ENCODE results near the gene ARHGAP18.

ARHGAP18 gene

GRCh38 chr6:129609635-129610034 is 100.3 kb downstream of the ARHGAP18 start:
- Histone ChIP-seq H3K4me3 (ENCODE audit: low read depth, low read length) (no peak overlapping the region), H2BK12ac (ENCODE audit: low read length) (no peak overlapping the region), H4K91ac (ENCODE audit: low read depth, low read length) (no peak overlapping the region), H3K4me1 (ENCODE audit: control insufficient read depth in 1 of 2, insufficient read depth in 2 of 2, low read length in 2 of 2) (no peaks in the 10 kb centered on the region), H3K14ac (ENCODE audit: low read length) (no peak overlapping the region), H3K4ac (ENCODE audit: low read depth, low read length) (no peak overlapping the region), H3K79me1 (ENCODE audit: low read length) (no peaks in the 10 kb centered on the region), H3K9ac (ENCODE audit: low read length) (no peak overlapping the region), H2BK120ac (ENCODE audit: insufficient read depth, low read length, poor library complexity) (no peak overlapping the region), H2AFZ (ENCODE audit: insufficient read depth, low read length, poor library complexity) (no peak overlapping the region), H3K9me3 (ENCODE audit: insufficient read depth, low read depth, low read length) (no peaks in the 10 kb centered on the region), H3K36me3 (ENCODE audit: control insufficient read depth in 1 of 2, insufficient read depth in 2 of 2, low read length in 2 of 2) (peaks cover 0 to 4% of the 10 kb centered on the region in 2 experiments), H4K12ac (ENCODE audit: low read depth, low read length) (no peak overlapping the region), H2AK5ac (ENCODE audit: low read length) (no peak overlapping the region), H3K27me3 (ENCODE audit: insufficient read depth, low read length) (no peaks in the 10 kb centered on the region), H3K4me2 (ENCODE audit: low read length) (no peak overlapping the region), H3K23ac (ENCODE audit: low read length) (no peak overlapping the region), H3K79me2 (ENCODE audit: control insufficient read depth, insufficient read depth, low read length, poor library complexity) (no peaks in the 10 kb centered on the region), H4K8ac (ENCODE audit: low read depth, low read length) (no peak overlapping the region), H3K18ac (ENCODE audit: low read length) (no peak overlapping the region), H3K27ac (ENCODE audit: low read depth, low read length) (no peak overlapping the region), H2BK5ac (ENCODE audit: low read depth, low read length, poor library complexity) (no peak overlapping the region)
- whole genome bisulfite sequencing (ENCODE audit: extremely low coverage, insufficient coverage, insufficient read length): no CpG with 5 or more reads among the region's 4 CpGs
- DNase-seq: no peak

- H4K8ac ChIP-seq (ENCODE audit: low read depth, low read length): no peak overlapping the region
- no peak overlapping the region for H4K91ac ChIP-seq (ENCODE audit: low read depth, low read length)
- H3K9ac ChIP-seq (ENCODE audit: low read length): no peak overlapping the region
- no peak overlapping the region for H3K4me3 ChIP-seq (ENCODE audit: low read depth, low read length)
- no peaks in the 10 kb centered on the region for H3K4me1 ChIP-seq (ENCODE audit: control insufficient read depth in 1 of 2, insufficient read depth in 2 of 2, low read length in 2 of 2)
- DNase-seq: no peak
- H3K36me3 ChIP-seq (ENCODE audit: control insufficient read depth in 1 of 2, insufficient read depth in 2 of 2, low read length in 2 of 2): peaks cover 0 to 4% of the 10 kb centered on the region in 2 experiments
- no peak overlapping the region for H3K4ac ChIP-seq (ENCODE audit: low read depth, low read length)
- H3K4me2 ChIP-seq (ENCODE audit: low read length): no peak overlapping the region
- H3K23ac ChIP-seq (ENCODE audit: low read length): no peak overlapping the region
- H2AK5ac ChIP-seq (ENCODE audit: low read length): no peak overlapping the region
- H3K18ac ChIP-seq (ENCODE audit: low read length): no peak overlapping the region
- no peaks in the 10 kb centered on the region for H3K79me2 ChIP-seq (ENCODE audit: control insufficient read depth, insufficient read depth, low read length, poor library complexity)
- H3K27ac ChIP-seq (ENCODE audit: low read depth, low read length): no peak overlapping the region
- no peak overlapping the region for H2BK12ac ChIP-seq (ENCODE audit: low read length)
- H2AFZ ChIP-seq (ENCODE audit: insufficient read depth, low read length, poor library complexity): no peak overlapping the region
- no peak overlapping the region for H4K12ac ChIP-seq (ENCODE audit: low read depth, low read length)
- H3K27me3 ChIP-seq (ENCODE audit: insufficient read depth, low read length): no peaks in the 10 kb centered on the region
- no peaks in the 10 kb centered on the region for H3K9me3 ChIP-seq (ENCODE audit: insufficient read depth, low read depth, low read length)
- H2BK120ac ChIP-seq (ENCODE audit: insufficient read depth, low read length, poor library complexity): no peak overlapping the region
- no CpG with 5 or more reads among the region's 3 CpGs for WGBS (ENCODE audit: extremely low coverage, insufficient coverage, insufficient read length)
- no peaks in the 10 kb centered on the region for H3K79me1 ChIP-seq (ENCODE audit: low read length)
- no peak overlapping the region for H2BK5ac ChIP-seq (ENCODE audit: low read depth, low read length, poor library complexity)
- H3K14ac ChIP-seq (ENCODE audit: low read length): no peak overlapping the region
Measured at GRCh38 chr6:129608886-129609537, 101.0 kb downstream of the ARHGAP18 start.

- H3K79me1 ChIP-seq (ENCODE audit: low read length): no peaks in the 10 kb centered on the region
- no peak overlapping the region for H2AK5ac ChIP-seq (ENCODE audit: low read length)
- H3K27ac ChIP-seq (ENCODE audit: low read depth, low read length): no peak overlapping the region
- H3K9me3 ChIP-seq (ENCODE audit: insufficient read depth, low read depth, low read length): no peaks in the 10 kb centered on the region
- H3K23ac ChIP-seq (ENCODE audit: low read length): no peak overlapping the region
- DNase-seq: no peak
- H2AFZ ChIP-seq (ENCODE audit: insufficient read depth, low read length, poor library complexity): no peak overlapping the region
- H3K4me3 ChIP-seq (ENCODE audit: low read depth, low read length): no peak overlapping the region
- H4K8ac ChIP-seq (ENCODE audit: low read depth, low read length): no peak overlapping the region
- no peak overlapping the region for H3K18ac ChIP-seq (ENCODE audit: low read length)
- H2BK5ac ChIP-seq (ENCODE audit: low read depth, low read length, poor library complexity): no peak overlapping the region
- no peaks in the 10 kb centered on the region for H3K4me1 ChIP-seq (ENCODE audit: control insufficient read depth in 1 of 2, insufficient read depth in 2 of 2, low read length in 2 of 2)
- no peak overlapping the region for H4K91ac ChIP-seq (ENCODE audit: low read depth, low read length)
- WGBS (ENCODE audit: extremely low coverage, insufficient coverage, insufficient read length): no CpG with 5 or more reads among the region's 6 CpGs
- H2BK12ac ChIP-seq (ENCODE audit: low read length): no peak overlapping the region
- no peak overlapping the region for H3K14ac ChIP-seq (ENCODE audit: low read length)
- H3K9ac ChIP-seq (ENCODE audit: low read length): no peak overlapping the region
- H3K4me2 ChIP-seq (ENCODE audit: low read length): no peak overlapping the region
- H2BK120ac ChIP-seq (ENCODE audit: insufficient read depth, low read length, poor library complexity): no peak overlapping the region
- H3K79me2 ChIP-seq (ENCODE audit: control insufficient read depth, insufficient read depth, low read length, poor library complexity): no peaks in the 10 kb centered on the region
- peaks cover 0 to 4% of the 10 kb centered on the region in 2 experiments for H3K36me3 ChIP-seq (ENCODE audit: control insufficient read depth in 1 of 2, insufficient read depth in 2 of 2, low read length in 2 of 2)
- H3K27me3 ChIP-seq (ENCODE audit: insufficient read depth, low read length): no peaks in the 10 kb centered on the region
- no peak overlapping the region for H4K12ac ChIP-seq (ENCODE audit: low read depth, low read length)
- H3K4ac ChIP-seq (ENCODE audit: low read depth, low read length): no peak overlapping the region
Measured at GRCh38 chr6:129607581-129608186, 102.3 kb downstream of the ARHGAP18 start.

- Histone ChIP-seq H4K12ac (ENCODE audit: low read depth, low read length) (no peak overlapping the region), H3K4ac (ENCODE audit: low read depth, low read length) (no peak overlapping the region), H3K36me3 (ENCODE audit: control insufficient read depth in 1 of 2, insufficient read depth in 2 of 2, low read length in 2 of 2) (peaks cover 0 to 4% of the 10 kb centered on the region in 2 experiments), H3K4me3 (ENCODE audit: low read depth, low read length) (no peak overlapping the region), H2BK120ac (ENCODE audit: insufficient read depth, low read length, poor library complexity) (no peak overlapping the region), H4K8ac (ENCODE audit: low read depth, low read length) (no peak overlapping the region), H2AK5ac (ENCODE audit: low read length) (no peak overlapping the region), H3K9me3 (ENCODE audit: insufficient read depth, low read depth, low read length) (no peaks in the 10 kb centered on the region), H3K79me1 (ENCODE audit: low read length) (no peaks in the 10 kb centered on the region), H2BK12ac (ENCODE audit: low read length) (no peak overlapping the region), H3K9ac (ENCODE audit: low read length) (no peak overlapping the region), H3K4me1 (ENCODE audit: control insufficient read depth in 1 of 2, insufficient read depth in 2 of 2, low read length in 2 of 2) (no peaks in the 10 kb centered on the region), H2BK5ac (ENCODE audit: low read depth, low read length, poor library complexity) (no peak overlapping the region), H3K79me2 (ENCODE audit: control insufficient read depth, insufficient read depth, low read length, poor library complexity) (no peaks in the 10 kb centered on the region), H3K4me2 (ENCODE audit: low read length) (no peak overlapping the region), H3K27ac (ENCODE audit: low read depth, low read length) (no peak overlapping the region), H3K23ac (ENCODE audit: low read length) (no peak overlapping the region), H2AFZ (ENCODE audit: insufficient read depth, low read length, poor library complexity) (no peak overlapping the region), H3K18ac (ENCODE audit: low read length) (no peak overlapping the region), H3K14ac (ENCODE audit: low read length) (no peak overlapping the region), H3K27me3 (ENCODE audit: insufficient read depth, low read length) (no peaks in the 10 kb centered on the region), H4K91ac (ENCODE audit: low read depth, low read length) (no peak overlapping the region)
- DNase-seq: no peak
- WGBS (ENCODE audit: extremely low coverage, insufficient coverage, insufficient read length): no CpG with 5 or more reads among the region's 5 CpGs
Measured at GRCh38 chr6:129606664-129607063, 103.3 kb downstream of the ARHGAP18 start.

All from trophoblast cell (in vitro differentiated cells and primary cell).